SU-DHL-6 (cell line): Measurements from ENCODE around the gene CDH16.

Experiments
- H2AFZ ChIP-seq: fragments of 200-600 bp; sonication (generic); 2 replicates; pipeline ENCODE4 v1.6.1; 2014; ENCODE audit warnings: low read depth, mild to moderate bottlenecking, moderate library complexity, mixed read lengths, antibody characterized with exemption, low read length; ENCODE audit not compliant: severe bottlenecking
- H3F3A ChIP-seq: fragments of 200-600 bp; shearing (Covaris generic); 2 replicates; pipeline ENCODE4 v1.6.0; 2016; ENCODE audit warnings: antibody characterized with exemption, mild to moderate bottlenecking; ENCODE audit not compliant: insufficient read depth
- H3K27ac ChIP-seq: fragments of 200-600 bp; sonication (generic); 2 replicates; pipeline ENCODE4 v1.5.1; 2016; ENCODE audit warnings: low read depth, mild to moderate bottlenecking, low read length, moderate library complexity, mixed read lengths
- H3K27me3 ChIP-seq: fragments of 200-600 bp; sonication (generic), shearing (Covaris generic); 2 replicates; pipeline ENCODE4 v1.6.0; 2014; ENCODE audit warnings: mild to moderate bottlenecking, low read length
- H3K36me3 ChIP-seq: fragments of 200-600 bp; sonication (generic); 2 replicates; pipeline ENCODE4 v1.6.1; 2014; ENCODE audit warnings: mild to moderate bottlenecking, low read length, mixed read lengths
- H3K4me2 ChIP-seq: fragments of 300-600, 200-600 bp; shearing (Covaris generic), sonication (generic); 2 replicates; pipeline ENCODE4 v1.6.0; 2014; ENCODE audit warnings: low read length, low read depth, mild to moderate bottlenecking; ENCODE audit not compliant: poor library complexity, severe bottlenecking
- H3K4me3 ChIP-seq: fragments of 200-600 bp; sonication (generic); 2 replicates; pipeline ENCODE4 v1.5.1; 2014; ENCODE audit warnings: antibody characterized with exemption, low read length, mild to moderate bottlenecking, mixed read lengths; ENCODE audit not compliant: insufficient read depth, poor library complexity, severe bottlenecking
- H3K79me2 ChIP-seq: fragments of 200-600 bp; sonication (generic); 2 replicates; pipeline ENCODE4 v1.6.1; 2014; ENCODE audit warnings: mild to moderate bottlenecking, low read length, moderate library complexity; ENCODE audit not compliant: insufficient read depth
- H3K9ac ChIP-seq: fragments of 200-600 bp; sonication (generic); 2 replicates; pipeline ENCODE4 v1.7.0; 2014; ENCODE audit warnings: mild to moderate bottlenecking, low read length
- H3K9me2 ChIP-seq: fragments of 200-600 bp; sonication (generic); replicated peaks from 2 replicates; pipeline ENCODE4 v1.6.1; 2014; ENCODE audit warnings: low read length; ENCODE audit not compliant: insufficient read depth
- H3K9me3 ChIP-seq: fragments of 200-600 bp; sonication (generic); 2 replicates; pipeline ENCODE4 v1.6.1; 2014; ENCODE audit warnings: low read length, mixed read lengths; ENCODE audit not compliant: insufficient read depth
- H4K20me1 ChIP-seq: fragments of 200-600 bp; sonication (generic); 2 replicates; pipeline ENCODE4 v1.6.1; 2014; ENCODE audit warnings: low read depth, mild to moderate bottlenecking, antibody characterized with exemption, low read length, moderate library complexity, mixed read lengths
- EZH2phosphoT487 ChIP-seq: fragments of 200-600 bp; sonication (generic), shearing (Covaris generic); conservative IDR thresholded peaks from 2 replicates; pipeline ENCODE4 v1.6.1; 2018; ENCODE audit warnings: mild to moderate bottlenecking, antibody characterized with exemption, low read length, moderate library complexity, mixed read lengths
- TF ChIP-seq, protein P1 (sequence below): fragments of 200-600 bp; sonication (generic); IDR thresholded peaks from one replicate; pipeline ENCODE4 v1.5.1; 2017; ENCODE audit warnings: antibody characterized with exemption, mild to moderate bottlenecking, low read length, moderate library complexity; ENCODE audit not compliant: insufficient read depth, poor library complexity, severe bottlenecking

The CDH16 gene

DNA sequence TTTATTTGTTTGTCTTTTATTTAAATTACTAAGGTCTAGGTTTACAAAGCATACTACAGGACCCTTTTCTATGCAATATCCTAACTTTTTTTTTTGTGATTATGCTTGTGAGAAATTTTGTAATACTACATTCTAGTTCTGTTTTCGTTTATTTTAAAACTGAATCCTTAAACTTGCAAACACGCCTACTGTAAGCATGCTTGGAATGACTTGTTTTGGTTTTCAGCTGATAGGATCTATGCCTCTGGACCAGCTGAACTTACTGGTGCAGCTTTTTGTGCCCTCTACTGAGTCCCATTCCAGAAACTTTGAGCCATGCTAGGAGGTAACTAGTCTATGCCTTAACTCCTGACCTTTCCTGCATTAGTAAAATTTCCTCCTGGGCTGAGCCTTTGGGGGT lies 32.4 kb downstream of the CDH16 start:
- Histone ChIP-seq H4K20me1 (no peaks in the 10 kb centered on the region), H3K36me3 (peaks cover 3% of the 10 kb centered on the region; the same call in 1 of the 2 replicates), H3K4me2 (no peak overlapping the region), H2AFZ (no peak overlapping the region), H3K9ac (no peak overlapping the region), H3K27ac (no peak overlapping the region), H3K9me2 (no peaks in the 10 kb centered on the region), H3K9me3 (no peaks in the 10 kb centered on the region), H3F3A (no peaks in the 10 kb centered on the region), H3K27me3 (no peaks in the 10 kb centered on the region), H3K79me2 (peaks cover 5% of the 10 kb centered on the region; the same call in 1 of the 2 replicates), H3K4me3 (no peak overlapping the region)
- no peak for TF ChIP-seq EZH2phosphoT487
- TF ChIP-seq, protein P1, sequence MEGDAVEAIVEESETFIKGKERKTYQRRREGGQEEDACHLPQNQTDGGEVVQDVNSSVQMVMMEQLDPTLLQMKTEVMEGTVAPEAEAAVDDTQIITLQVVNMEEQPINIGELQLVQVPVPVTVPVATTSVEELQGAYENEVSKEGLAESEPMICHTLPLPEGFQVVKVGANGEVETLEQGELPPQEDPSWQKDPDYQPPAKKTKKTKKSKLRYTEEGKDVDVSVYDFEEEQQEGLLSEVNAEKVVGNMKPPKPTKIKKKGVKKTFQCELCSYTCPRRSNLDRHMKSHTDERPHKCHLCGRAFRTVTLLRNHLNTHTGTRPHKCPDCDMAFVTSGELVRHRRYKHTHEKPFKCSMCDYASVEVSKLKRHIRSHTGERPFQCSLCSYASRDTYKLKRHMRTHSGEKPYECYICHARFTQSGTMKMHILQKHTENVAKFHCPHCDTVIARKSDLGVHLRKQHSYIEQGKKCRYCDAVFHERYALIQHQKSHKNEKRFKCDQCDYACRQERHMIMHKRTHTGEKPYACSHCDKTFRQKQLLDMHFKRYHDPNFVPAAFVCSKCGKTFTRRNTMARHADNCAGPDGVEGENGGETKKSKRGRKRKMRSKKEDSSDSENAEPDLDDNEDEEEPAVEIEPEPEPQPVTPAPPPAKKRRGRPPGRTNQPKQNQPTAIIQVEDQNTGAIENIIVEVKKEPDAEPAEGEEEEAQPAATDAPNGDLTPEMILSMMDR, result no peak

DNA sequence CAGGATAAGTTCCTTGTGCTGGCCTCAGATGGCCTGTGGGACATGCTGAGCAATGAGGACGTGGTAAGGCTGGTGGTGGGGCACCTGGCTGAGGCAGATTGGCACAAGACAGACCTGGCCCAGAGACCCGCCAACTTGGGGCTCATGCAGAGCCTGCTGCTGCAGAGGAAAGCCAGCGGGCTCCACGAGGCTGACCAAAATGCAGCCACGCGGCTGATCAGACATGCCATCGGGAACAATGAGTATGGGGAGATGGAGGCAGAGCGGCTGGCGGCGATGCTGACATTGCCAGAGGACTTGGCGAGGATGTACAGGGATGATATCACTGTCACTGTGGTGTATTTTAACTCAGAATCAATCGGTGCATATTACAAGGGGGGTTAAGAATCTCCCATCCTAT lies 33.2 kb downstream of the CDH16 start:
- H3K9ac ChIP-seq, result no peak overlapping the region
- H3K36me3 ChIP-seq, result peaks cover 3% of the 10 kb centered on the region; the same call in 1 of the 2 replicates
- no peak for TF ChIP-seq EZH2phosphoT487
- TF ChIP-seq, protein P1, result no peak
- H3K79me2 ChIP-seq, result peaks cover 7% of the 10 kb centered on the region; the same call in 1 of the 2 replicates
- H3F3A ChIP-seq, result no peaks in the 10 kb centered on the region
- no peaks in the 10 kb centered on the region for H3K27me3 ChIP-seq
- H3K4me2 ChIP-seq, result no peak overlapping the region
- H3K9me2 ChIP-seq, result no peaks in the 10 kb centered on the region
- no peaks in the 10 kb centered on the region for H4K20me1 ChIP-seq
- H2AFZ ChIP-seq, result no peak overlapping the region
- no peaks in the 10 kb centered on the region for H3K9me3 ChIP-seq
- H3K27ac ChIP-seq, result no peak overlapping the region
- no peak overlapping the region for H3K4me3 ChIP-seq

DNA sequence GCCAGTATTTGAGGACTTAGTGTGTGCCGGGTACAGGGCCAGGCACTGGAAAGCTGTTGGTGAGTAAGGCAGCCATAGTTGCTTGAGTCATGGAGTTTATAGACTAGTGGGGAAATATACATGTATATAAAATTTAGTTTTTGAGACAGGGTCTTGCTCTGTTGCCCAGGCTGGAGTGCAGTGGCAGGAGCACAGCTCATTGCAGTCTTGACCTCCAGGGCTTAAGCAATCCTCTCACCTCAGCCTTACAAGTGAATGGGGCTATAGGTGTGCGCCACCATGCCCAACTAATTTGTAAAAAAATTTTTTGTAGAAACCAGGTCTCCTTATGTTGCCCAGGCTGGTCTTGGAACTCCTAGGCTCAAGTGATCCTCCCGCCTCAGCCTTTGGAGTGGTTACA lies 36.0 kb downstream of the CDH16 start:
- peaks cover 7% of the 10 kb centered on the region; the same call in 1 of the 2 replicates for H3K79me2 ChIP-seq
- H3K4me2 ChIP-seq, result no peak overlapping the region

More for the DNA sequence above, 36.0 kb downstream of the CDH16 start:
- Histone ChIP-seq H3K27me3 (no peaks in the 10 kb centered on the region), H3K27ac (no peak overlapping the region), H3K9ac (no peak overlapping the region), H3K9me3 (no peaks in the 10 kb centered on the region), H2AFZ (no peak overlapping the region), H3K9me2 (no peaks in the 10 kb centered on the region), H3K4me3 (no peak overlapping the region), H3K36me3 (peaks cover 3% of the 10 kb centered on the region; the same call in 1 of the 2 replicates), H4K20me1 (no peaks in the 10 kb centered on the region), H3F3A (no peaks in the 10 kb centered on the region)
- TF ChIP-seq, protein P1, result no peak
- no peak for TF ChIP-seq EZH2phosphoT487
